HG03378 (cell line): ENCODE data around the gene MYO5A.
"Not testable (repeated sequence)": the region's sequence is repeated elsewhere in the genome, so short reads cannot be mapped to it uniquely, and the experiment has no call there.

Source experiments
- ATAC-seq: cut with Tn5 transposase; IDR thresholded peaks from one replicate; pipeline ENCODE4 v1.9.1; 2021; ENCODE audit warnings: mild to moderate bottlenecking, moderate library complexity; ENCODE audit not compliant: unreplicated experiment

Gene MYO5A

GRCh38 chr15:52424856-52425431 lies 103.7 kb downstream of the MYO5A start:
- ATAC-seq, result no peak

GRCh38 chr15:52423852-52424251 lies 104.8 kb downstream of the MYO5A start:
- ATAC-seq, result no peak

- ATAC-seq, result no peak
Observed at GRCh38 chr15:52422001-52422400, 106.7 kb downstream of the MYO5A start.

- peak; percentile 58 for ATAC-seq
Observed at GRCh38 chr15:52421029-52421428, 107.7 kb downstream of the MYO5A start.

- ATAC-seq, result no peak
Observed at GRCh38 chr15:52419494-52419893, 109.2 kb downstream of the MYO5A start.

GRCh38 chr15:52417957-52418356 lies 110.7 kb downstream of the MYO5A start:
- ATAC-seq, result no peak

GRCh38 chr15:52417521-52417920 lies 111.2 kb downstream of the MYO5A start:
- ATAC-seq, result no peak

- not testable (repeated sequence) for ATAC-seq
Observed at GRCh38 chr15:52416566-52416965, 112.1 kb downstream of the MYO5A start.

- ATAC-seq, result no peak
Observed at GRCh38 chr15:52415628-52416027, 113.1 kb downstream of the MYO5A start.

GRCh38 chr15:52414936-52415335 lies 113.7 kb downstream of the MYO5A start:
- no peak for ATAC-seq

GRCh38 chr15:52408823-52409222 lies 119.9 kb downstream of the MYO5A start:
- ATAC-seq, result no peak

GRCh38 chr15:52407374-52407773 lies 121.3 kb downstream of the MYO5A start:
- no peak for ATAC-seq

- ATAC-seq, result no peak
Observed at GRCh38 chr15:52406601-52407000, 122.1 kb downstream of the MYO5A start.

- no peak for ATAC-seq
Observed at GRCh38 chr15:52405856-52406255, 122.8 kb downstream of the MYO5A start.

- ATAC-seq, result no peak
Observed at GRCh38 chr15:52397118-52397517, 131.6 kb downstream of the MYO5A start.

GRCh38 chr15:52394118-52394517 lies 134.6 kb downstream of the MYO5A start:
- no peak for ATAC-seq

GRCh38 chr15:52392008-52392687 lies 136.5 kb downstream of the MYO5A start:
- ATAC-seq, result no peak

GRCh38 chr15:52391069-52391468 lies 137.6 kb downstream of the MYO5A start:
- ATAC-seq, result no peak

GRCh38 chr15:52385670-52386069 lies 143.0 kb downstream of the MYO5A start:
- ATAC-seq, result no peak

GRCh38 chr15:52383100-52383588 lies 145.5 kb downstream of the MYO5A start:
- peak; percentile 47 for ATAC-seq

GRCh38 chr15:52382647-52383046 lies 146.0 kb downstream of the MYO5A start:
- ATAC-seq, result peak; percentile 13

GRCh38 chr15:52379395-52380106 lies 149.1 kb downstream of the MYO5A start:
- peak; percentile 65 for ATAC-seq
